Measurements from ENCODE around the gene BTBD10.

BTBD10 gene

DNA sequence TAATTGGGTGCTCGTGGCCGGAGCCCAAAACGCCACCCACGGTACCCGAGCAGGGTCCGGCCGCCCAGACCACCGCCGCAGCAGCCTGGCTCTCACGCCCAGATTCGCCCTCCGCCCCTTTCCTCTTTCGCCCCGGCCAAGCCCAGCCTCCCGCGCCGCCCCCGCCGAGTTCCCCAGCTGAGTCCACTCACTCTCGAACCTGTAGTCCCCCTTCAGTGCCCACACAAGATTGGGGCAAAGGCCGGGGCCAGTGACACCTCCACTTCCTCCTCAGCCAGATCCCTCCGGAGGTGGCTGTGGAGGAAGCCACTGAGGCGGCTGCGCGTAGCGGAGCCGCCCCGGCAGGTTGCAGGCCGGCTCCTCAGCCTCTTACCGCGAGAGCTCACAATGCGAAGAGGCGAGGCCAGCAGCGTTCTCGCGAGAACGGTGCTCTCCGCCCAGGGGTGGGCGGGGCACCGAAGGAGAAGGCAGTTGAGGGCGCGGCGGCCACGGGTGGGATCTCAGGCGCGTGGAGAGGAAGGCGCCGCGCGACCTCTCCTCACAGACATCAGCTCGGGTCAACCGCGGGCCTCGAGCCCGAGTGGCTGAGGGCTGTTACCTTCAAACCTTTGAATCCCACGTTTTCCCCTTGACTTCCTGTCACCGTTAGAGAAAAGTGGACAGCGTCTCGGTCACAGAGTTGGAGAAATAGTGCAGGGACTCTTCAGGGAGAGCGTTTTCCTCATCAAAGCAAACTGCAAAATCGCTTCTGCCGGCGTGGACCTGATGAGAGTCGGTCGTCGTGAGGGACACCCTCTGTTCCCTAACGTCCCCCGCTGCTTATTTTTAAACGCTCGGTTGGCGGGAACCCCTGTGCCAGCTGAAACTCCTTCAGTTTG, at the start of gene BTBD10:
BTBD10 (minus strand) TSS at position 322 of the 878 bp plus-strand sequence. CDS start 18,098 bp downstream, outside the sequence.
- H3K79me2 ChIP-seq (ENCODE audit: insufficient read depth, low read length): peaks cover 45% of the 10 kb centered on the region
- H3K4me3 ChIP-seq (ENCODE audit: insufficient read depth, low read length, poor library complexity, severe bottlenecking): peak within 1 kb of the TSS; percentile 83
- no peaks in the 10 kb centered on the region for H3K36me3 ChIP-seq (ENCODE audit: low read length)
- H2AFZ ChIP-seq (ENCODE audit: low read depth, low read length, severe bottlenecking): peak within 1 kb of the TSS; percentile 79
- H3K9ac ChIP-seq (ENCODE audit: low read length): peak within 1 kb of the TSS; percentile 86
- no peaks in the 10 kb centered on the region for H3K9me3 ChIP-seq (ENCODE audit: insufficient read depth, low read length)
- no peaks in the 10 kb centered on the region for H4K20me1 ChIP-seq (ENCODE audit: low read depth, low read length)
- peak within 1 kb of the TSS; percentile 91 for H3K4me2 ChIP-seq (ENCODE audit: low read depth, low read length, poor library complexity, severe bottlenecking)
- H3F3A ChIP-seq (ENCODE audit: insufficient read depth): peaks cover 7% of the 10 kb centered on the region
- H3K27me3 ChIP-seq (ENCODE audit: low read length): no peaks in the 10 kb centered on the region
- TF ChIP-seq, protein P1, sequence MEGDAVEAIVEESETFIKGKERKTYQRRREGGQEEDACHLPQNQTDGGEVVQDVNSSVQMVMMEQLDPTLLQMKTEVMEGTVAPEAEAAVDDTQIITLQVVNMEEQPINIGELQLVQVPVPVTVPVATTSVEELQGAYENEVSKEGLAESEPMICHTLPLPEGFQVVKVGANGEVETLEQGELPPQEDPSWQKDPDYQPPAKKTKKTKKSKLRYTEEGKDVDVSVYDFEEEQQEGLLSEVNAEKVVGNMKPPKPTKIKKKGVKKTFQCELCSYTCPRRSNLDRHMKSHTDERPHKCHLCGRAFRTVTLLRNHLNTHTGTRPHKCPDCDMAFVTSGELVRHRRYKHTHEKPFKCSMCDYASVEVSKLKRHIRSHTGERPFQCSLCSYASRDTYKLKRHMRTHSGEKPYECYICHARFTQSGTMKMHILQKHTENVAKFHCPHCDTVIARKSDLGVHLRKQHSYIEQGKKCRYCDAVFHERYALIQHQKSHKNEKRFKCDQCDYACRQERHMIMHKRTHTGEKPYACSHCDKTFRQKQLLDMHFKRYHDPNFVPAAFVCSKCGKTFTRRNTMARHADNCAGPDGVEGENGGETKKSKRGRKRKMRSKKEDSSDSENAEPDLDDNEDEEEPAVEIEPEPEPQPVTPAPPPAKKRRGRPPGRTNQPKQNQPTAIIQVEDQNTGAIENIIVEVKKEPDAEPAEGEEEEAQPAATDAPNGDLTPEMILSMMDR (IDR thresholded peaks at IDR 0.05; ENCODE audit: insufficient read depth, low read length, poor library complexity, severe bottlenecking): no peak
- no peak for TF ChIP-seq EZH2phosphoT487 (conservative IDR thresholded peaks at IDR 0.05; ENCODE audit: low read length)
- H3K9me2 ChIP-seq (replicated peaks; ENCODE audit: insufficient read depth, low read length): no peaks in the 10 kb centered on the region
- peak within 1 kb of the TSS; percentile 64 for H3K27ac ChIP-seq (ENCODE audit: low read depth, low read length)

DNA sequence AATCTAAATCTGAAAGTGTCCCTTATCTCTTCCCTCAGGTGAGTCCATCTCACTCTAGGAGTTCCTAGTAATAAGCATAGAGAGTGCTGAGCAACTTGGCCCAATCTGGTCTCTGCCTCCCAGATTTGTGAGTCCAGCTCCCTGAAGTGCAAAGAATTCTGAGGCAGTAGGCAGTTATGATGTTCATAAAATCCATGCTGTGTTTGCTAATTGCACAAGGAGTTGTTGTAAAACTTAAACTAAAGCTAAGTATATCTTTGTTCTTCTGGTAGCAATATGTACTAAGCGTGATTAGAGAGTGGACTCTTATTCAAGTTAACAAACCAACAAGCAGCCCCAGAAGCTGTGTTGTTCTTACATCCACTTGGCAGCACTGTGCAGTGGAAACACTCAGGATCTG, 40.4 kb upstream of the BTBD10 start:
- Histone ChIP-seq H2AFZ (ENCODE audit: low read depth, low read length, severe bottlenecking) (no peak overlapping the region), H3K4me3 (ENCODE audit: insufficient read depth, low read length, poor library complexity, severe bottlenecking) (no peak overlapping the region), H3F3A (ENCODE audit: insufficient read depth) (no peaks in the 10 kb centered on the region), H4K20me1 (ENCODE audit: low read depth, low read length) (no peaks in the 10 kb centered on the region), H3K4me2 (ENCODE audit: low read depth, low read length, poor library complexity, severe bottlenecking) (no peak overlapping the region), H3K79me2 (ENCODE audit: insufficient read depth, low read length) (no peaks in the 10 kb centered on the region), H3K36me3 (ENCODE audit: low read length) (no peaks in the 10 kb centered on the region), H3K9ac (ENCODE audit: low read length) (no peak overlapping the region), H3K27me3 (ENCODE audit: low read length) (no peaks in the 10 kb centered on the region), H3K9me3 (ENCODE audit: insufficient read depth, low read length) (no peaks in the 10 kb centered on the region), H3K9me2 (replicated peaks; ENCODE audit: insufficient read depth, low read length) (no peaks in the 10 kb centered on the region), H3K27ac (ENCODE audit: low read depth, low read length) (no peak overlapping the region)
- TF ChIP-seq EZH2phosphoT487 (conservative IDR thresholded peaks at IDR 0.05; ENCODE audit: low read length): no peak
- TF ChIP-seq, protein P1 (IDR thresholded peaks at IDR 0.05; ENCODE audit: insufficient read depth, low read length, poor library complexity, severe bottlenecking): no peak

DNA sequence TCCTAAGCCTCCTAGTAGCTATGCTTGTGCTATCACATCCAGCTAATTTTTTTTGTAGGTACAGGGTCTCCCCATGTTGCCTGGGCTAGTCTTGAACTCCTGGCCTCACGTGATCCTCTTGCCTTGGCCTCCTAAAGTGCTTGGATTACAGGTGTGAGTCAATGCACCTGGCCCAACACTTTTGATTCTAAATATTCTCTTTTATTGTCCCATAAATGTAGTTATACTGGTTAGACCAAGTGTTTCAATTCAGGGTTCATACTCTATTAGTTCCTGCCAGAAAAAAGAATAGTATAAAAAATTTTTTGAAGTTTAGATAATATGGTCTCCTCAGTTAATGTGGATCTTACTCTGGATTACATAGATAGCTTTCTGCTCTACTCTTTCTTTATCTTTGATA, 39.5 kb upstream of the BTBD10 start:
- no peaks in the 10 kb centered on the region for H3K9me3 ChIP-seq (ENCODE audit: insufficient read depth, low read length)
- no peaks in the 10 kb centered on the region for H3F3A ChIP-seq (ENCODE audit: insufficient read depth)
- H3K9ac ChIP-seq (ENCODE audit: low read length): no peak overlapping the region
- H3K79me2 ChIP-seq (ENCODE audit: insufficient read depth, low read length): no peaks in the 10 kb centered on the region
- H3K4me2 ChIP-seq (ENCODE audit: low read depth, low read length, poor library complexity, severe bottlenecking): no peak overlapping the region
- H3K4me3 ChIP-seq (ENCODE audit: insufficient read depth, low read length, poor library complexity, severe bottlenecking): no peak overlapping the region
- no peaks in the 10 kb centered on the region for H3K36me3 ChIP-seq (ENCODE audit: low read length)
- H3K27ac ChIP-seq (ENCODE audit: low read depth, low read length): no peak overlapping the region
- no peaks in the 10 kb centered on the region for H4K20me1 ChIP-seq (ENCODE audit: low read depth, low read length)
- no peaks in the 10 kb centered on the region for H3K9me2 ChIP-seq (replicated peaks; ENCODE audit: insufficient read depth, low read length)
- no peaks in the 10 kb centered on the region for H3K27me3 ChIP-seq (ENCODE audit: low read length)
- H2AFZ ChIP-seq (ENCODE audit: low read depth, low read length, severe bottlenecking): no peak overlapping the region
- TF ChIP-seq EZH2phosphoT487 (conservative IDR thresholded peaks at IDR 0.05; ENCODE audit: low read length): no peak
- TF ChIP-seq, protein P1 (IDR thresholded peaks at IDR 0.05; ENCODE audit: insufficient read depth, low read length, poor library complexity, severe bottlenecking): no peak
